NCI-H2107 treated with DMSO at 0.1 percent for 48 hours (cell line): Measurements from ENCODE around the gene PANK1.

Experiments used
- DNase-seq: peaks from one replicate; lab custom pipeline; 2025; ENCODE audit not compliant: unreplicated experiment; lab: John Stamatoyannopoulos, UW

PANK1 gene

DNA sequence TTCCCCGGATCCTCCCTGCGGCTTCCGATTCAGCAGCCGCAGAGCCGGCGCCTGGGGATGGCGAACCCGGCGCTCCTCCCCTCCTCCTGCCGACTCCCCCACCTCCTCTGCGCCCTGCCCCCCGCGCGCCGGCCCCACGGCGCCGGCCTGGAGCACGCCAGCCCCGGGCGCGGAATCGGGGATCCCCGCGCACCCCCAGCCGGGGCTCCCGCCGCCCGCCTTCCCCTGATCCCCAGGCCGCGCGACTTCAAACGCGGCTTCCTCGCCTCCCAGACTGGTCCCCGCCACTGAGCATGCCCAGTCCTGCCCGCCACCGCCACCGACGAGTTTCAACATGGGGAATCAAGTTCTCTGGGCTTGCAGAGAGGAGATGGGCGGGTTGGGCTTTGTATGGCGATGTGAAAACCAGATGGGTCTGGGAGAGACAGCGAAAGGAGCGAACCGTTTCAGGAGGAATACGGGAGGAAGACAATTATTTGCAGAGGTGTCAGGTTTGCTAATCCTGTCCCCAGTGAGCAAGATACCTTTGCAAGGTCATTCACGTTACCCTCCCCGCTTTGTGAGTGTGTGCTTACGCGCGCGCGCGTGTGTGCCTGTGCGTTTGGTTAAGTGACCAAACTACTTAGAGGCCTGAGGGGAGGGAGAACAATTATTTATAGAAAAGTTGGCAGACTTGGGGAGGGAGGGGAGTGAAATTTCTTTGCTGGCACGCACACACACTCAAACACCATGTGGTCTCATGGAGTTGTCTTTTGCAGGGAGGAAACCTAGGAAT lies at the start of gene PANK1:
Gene PANK1, minus strand, starts transcription at position 276 of the 775 bp plus-strand sequence. CDS start 351 bp downstream, outside the sequence.
- peak; percentile 56 for DNase-seq

DNA sequence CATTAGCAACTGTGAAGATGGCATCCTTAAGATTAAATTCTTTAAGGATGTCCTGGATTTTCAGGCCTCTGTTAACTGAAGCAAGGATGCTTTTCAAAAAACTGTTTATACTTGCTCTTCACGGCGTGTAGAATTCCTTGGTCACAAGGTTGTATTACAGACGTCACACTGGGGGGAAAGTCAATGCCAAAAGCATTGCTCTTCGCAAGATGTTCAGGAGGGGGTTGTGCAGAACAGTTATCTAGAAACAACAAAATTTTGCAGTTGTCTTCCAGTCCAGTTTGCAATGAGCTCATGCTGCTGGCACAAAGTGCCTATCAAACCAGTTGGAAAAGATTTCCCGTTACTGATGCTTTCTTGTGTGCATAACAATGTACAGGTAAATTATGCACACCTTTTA lies 48.1 kb upstream of the PANK1 start:
- no peak for DNase-seq

DNA sequence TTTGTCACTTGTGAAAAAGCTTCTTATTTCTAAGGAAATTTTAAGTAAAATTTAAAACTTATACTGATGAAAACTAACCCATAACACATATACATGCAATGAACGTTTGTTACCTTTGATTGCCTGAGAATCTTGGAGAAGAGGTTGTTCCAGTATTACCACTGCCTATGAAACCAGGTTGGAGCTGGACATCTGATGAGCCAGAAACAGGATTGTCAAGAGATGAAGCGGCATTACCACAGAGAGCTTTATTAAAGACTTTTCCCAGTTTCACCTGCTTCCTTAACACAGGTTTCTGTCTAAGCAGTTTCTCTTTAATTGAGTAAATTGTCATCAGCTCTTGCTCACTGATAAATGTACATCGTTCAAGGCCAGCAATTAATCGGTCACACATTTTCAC lies 47.4 kb upstream of the PANK1 start:
- no peak for DNase-seq

GRCh38 chr10:89690027-89690426 lies 45.0 kb upstream of the PANK1 start:
- DNase-seq: no peak

GRCh38 chr10:89685936-89686335 lies 40.9 kb upstream of the PANK1 start:
- DNase-seq: no peak

GRCh38 chr10:89684604-89685003 lies 39.6 kb upstream of the PANK1 start:
- DNase-seq: no peak

DNA sequence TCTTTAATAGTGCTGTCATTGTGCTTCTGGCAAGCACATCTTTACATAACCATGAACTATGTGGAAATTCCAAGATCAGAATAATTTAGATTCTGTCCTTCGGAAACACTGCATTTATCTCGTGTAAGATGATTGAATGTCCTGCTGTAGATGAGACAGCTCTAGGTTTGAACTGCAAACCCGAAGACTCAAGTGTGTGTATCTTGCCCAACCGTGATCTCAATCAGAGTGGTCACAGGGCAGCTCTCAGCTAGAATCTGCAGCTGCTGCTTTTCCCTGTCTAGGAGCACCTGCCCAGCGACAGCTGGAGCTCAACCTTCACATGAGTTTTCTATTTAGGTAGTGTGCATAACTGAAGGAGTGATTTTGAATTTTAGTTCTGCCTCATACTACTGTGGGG lies 38.8 kb upstream of the PANK1 start:
- DNase-seq: no peak

- no peak for DNase-seq
These were observed 34.9 kb upstream of the PANK1 start for GRCh38 chr10:89679986-89680385.

DNA sequence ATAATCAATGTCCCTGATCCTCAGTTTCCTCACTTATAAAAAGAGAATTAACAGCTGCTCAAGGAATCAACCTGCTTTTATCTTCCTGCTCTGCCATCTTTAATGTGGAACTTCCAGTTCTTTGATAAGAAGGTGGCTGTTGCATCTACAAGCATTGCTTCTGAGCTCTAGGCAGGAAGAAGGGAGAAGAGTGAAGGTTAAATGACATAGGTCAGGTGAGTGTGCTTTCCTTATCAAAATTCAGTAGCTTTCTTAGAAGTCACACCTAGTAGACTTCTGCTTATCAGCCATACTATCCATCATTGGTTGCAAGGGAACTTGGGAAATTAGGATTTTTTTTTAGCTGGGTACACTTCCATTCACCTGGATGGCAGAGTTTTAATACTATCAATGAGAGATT lies 32.3 kb upstream of the PANK1 start:
- DNase-seq: no peak

- no peak for DNase-seq
These were observed 25.9 kb upstream of the PANK1 start for GRCh38 chr10:89670926-89671325.

DNA sequence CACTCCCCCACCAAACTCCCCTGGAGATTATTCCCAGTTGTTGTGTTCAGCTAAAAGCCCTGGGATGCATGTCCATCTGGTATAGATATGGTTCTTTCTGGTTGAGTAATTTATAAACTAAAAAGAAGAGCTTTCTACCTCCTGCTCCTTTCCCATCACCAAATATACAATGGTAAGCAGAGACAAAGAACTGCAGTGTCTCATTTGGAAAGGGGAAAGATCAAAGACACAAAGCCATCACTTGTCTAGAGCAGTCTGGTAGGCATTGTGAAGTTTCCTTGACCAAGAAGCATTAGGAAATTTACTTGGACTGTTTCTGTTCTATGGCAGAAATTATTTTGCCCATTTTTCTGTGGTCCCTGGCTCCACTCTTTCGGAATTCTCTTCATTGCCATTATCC lies 24.9 kb upstream of the PANK1 start:
- DNase-seq: no peak

DNA sequence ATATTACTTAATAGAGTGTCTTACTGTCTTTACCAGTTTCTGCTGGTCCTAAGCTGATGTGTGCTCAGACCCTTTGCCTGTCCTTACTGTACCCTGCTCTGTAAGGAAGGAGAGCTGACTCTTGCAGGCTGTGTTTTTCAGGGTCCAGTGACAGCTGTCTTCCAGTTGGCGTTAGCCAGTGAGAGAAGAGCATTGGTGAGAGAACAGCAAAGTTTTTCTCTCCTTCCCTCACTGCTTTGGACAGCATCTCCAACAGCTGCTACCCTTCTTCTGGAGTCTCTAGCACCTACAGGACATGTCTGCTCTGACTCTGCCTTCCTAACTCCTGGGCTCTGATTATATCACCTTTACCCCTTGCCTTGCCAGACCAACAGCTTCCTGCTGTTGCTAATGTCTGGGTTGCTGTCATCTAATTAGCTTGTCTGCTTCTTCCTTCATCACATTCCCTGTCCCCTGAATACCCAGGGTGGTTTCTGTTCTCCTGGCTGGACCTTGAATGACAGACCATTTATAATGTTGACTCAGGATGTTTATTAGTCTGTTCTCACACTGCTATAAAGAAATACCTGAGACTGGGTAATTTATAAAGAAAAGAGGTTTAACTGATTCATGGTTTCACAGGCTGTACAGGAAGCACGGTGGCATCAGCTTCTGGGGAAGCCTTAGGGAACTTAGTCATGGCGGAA lies 23.5 kb upstream of the PANK1 start:
- DNase-seq: no peak

GRCh38 chr10:89666138-89666537 lies 21.1 kb upstream of the PANK1 start:
- DNase-seq: no peak

- DNase-seq: no peak
These were observed 20.3 kb upstream of the PANK1 start for GRCh38 chr10:89665302-89665701.

DNA sequence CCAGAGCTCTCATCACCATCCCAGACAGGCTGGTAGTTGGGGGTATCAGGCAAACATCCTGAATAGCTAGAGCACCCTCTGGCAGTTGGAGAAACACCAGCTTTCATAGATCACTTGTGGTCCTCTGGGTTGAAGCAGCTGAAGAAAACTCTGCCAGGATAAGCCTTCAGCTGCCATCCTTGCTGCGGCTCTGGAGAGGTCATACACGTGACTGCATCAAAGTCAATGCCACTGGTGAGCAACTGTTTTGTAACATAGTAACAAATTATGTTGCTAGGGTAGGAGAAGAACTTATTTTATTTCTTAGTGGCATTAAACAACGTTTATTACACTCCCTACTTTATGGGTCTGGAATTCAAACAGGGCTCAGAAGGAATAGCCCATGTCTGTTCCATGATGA lies 19.2 kb upstream of the PANK1 start:
- no peak for DNase-seq

- DNase-seq: no peak
These were observed 18.1 kb upstream of the PANK1 start for GRCh38 chr10:89663144-89663543.

DNA sequence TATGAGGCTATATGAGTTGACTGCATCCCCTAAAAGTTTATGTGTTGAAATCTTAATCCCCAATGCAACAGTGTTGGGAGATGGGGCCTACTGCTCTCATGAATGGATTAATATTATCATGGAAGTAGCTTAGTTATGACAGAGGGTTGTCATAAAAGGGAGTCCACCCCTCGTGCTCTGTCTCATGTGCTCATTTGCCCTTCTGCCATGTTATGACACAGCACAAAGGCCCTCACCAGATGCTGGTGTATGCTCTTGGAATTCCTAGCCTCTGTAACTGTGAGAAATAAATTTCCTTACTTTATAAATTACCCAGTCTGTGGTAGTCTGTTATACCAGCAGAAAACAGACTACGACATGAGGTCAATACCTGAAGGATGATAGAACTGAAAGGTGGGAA lies 17.6 kb upstream of the PANK1 start:
- DNase-seq: no peak

- no peak for DNase-seq
These were observed 14.4 kb upstream of the PANK1 start for GRCh38 chr10:89659143-89660131.

GRCh38 chr10:89657302-89657701 lies 12.3 kb upstream of the PANK1 start:
- DNase-seq: no peak

- DNase-seq: no peak
These were observed 10.7 kb upstream of the PANK1 start for GRCh38 chr10:89655722-89656121.

DNA sequence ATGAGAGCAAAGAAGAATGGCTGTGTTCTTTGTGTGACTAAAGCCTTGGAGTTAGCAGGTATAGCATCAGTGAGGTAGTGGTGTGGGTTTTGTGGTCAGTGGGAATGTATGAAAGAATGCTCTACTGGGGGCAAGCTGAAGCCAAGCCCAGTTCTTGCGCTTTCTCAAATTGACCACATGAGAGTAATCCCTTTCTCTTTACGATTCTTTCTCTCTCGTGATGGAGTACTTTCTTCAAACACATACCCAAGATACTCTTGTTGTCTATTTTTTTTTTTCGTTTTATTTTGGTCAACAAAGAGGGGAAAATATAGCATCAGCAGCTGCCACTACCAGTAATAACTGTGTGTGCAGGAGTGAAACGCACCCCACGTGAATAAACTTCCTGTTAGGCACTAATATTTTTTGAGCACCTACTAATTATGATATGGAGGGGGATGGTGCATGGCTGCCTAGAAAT lies 8.4 kb upstream of the PANK1 start:
- DNase-seq: no peak
